CD14-positive monocyte (primary cell): ENCODE measurements around the gene PREP. TPM values are rescaled to one million over a fixed set of nuclear protein-coding genes. Genes with fewer than 3 reads are reported as not detected.
A peak's percentile ranks its signal among the peaks of the same experiment; 100 is the strongest.

Source experiments
- DNase-seq, 3 donors: peaks; one replicate each; pipeline ENCODE4 v3.0.0-alpha.2; 2011 to 2022
- H2AFZ ChIP-seq: 2 replicates; pipeline ENCODE4 v1.6.0; 2012; ENCODE audit warnings: mild to moderate bottlenecking, low read depth, low read length, inconsistent platforms; ENCODE audit not compliant: insufficient read depth, poor library complexity, severe bottlenecking
- H3K27ac ChIP-seq, 2 donors: 1 replicate in 1 of 2; 2 replicates in 1 of 2; pipeline ENCODE4 v1.5.1; 2012 to 2013; ENCODE audit warnings: low read length in 2 of 2, control low read depth in 1 of 2, inconsistent platforms in 1 of 2, low read depth in 1 of 2, mild to moderate bottlenecking in 1 of 2
- H3K27me3 ChIP-seq, 2 donors: one replicate each; pipeline versions ENCODE4 v1.6.0 to v1.6.1; 2011 to 2013; ENCODE audit warnings: low read length in 2 of 2; ENCODE audit not compliant: control insufficient read depth in 2 of 2, insufficient read depth in 2 of 2
- H3K36me3 ChIP-seq, 2 donors: replicated peaks in 1 of 2; 1 replicate in 1 of 2; 2 replicates in 1 of 2; pipeline versions ENCODE4 v1.5.1 to v1.6.1; 2012 to 2013; ENCODE audit warnings: low read length in 2 of 2, control low read depth in 1 of 2, inconsistent platforms in 1 of 2, mild to moderate bottlenecking in 1 of 2; ENCODE audit not compliant: insufficient read depth in 2 of 2, control insufficient read depth in 1 of 2
- H3K4me1 ChIP-seq, 2 donors: 1 replicate in 1 of 2; 2 replicates in 1 of 2; pipeline versions ENCODE4 v1.5.1 to v1.6.1; 2012 to 2013; ENCODE audit warnings: low read length in 2 of 2, control low read depth in 1 of 2, inconsistent platforms in 1 of 2, mild to moderate bottlenecking in 1 of 2, moderate library complexity in 1 of 2; ENCODE audit not compliant: insufficient read depth in 2 of 2, control insufficient read depth in 1 of 2
- H3K4me2 ChIP-seq: replicated peaks from 2 replicates; pipeline ENCODE3; 2012; ENCODE audit warnings: low read length, moderate library complexity, mild to moderate bottlenecking; ENCODE audit not compliant: poor library complexity, severe bottlenecking; ENCODE audit errors: extremely low read depth
- H3K4me3 ChIP-seq, 3 experiments: fragments of 200-600 bp in 1 of 3; sonication (generic) in 1 of 3; replicated peaks in 1 of 3; 1 replicate in 2 of 3; 2 replicates in 1 of 3; pipeline ENCODE4 v1.5.1; 2011 to 2013; ENCODE audit warnings: low read length in 3 of 3, mild to moderate bottlenecking in 3 of 3, control low read depth in 2 of 3, low read depth in 2 of 3, inconsistent platforms in 1 of 3, moderate library complexity in 1 of 3
- H3K79me2 ChIP-seq: 2 replicates; pipeline ENCODE4 v1.6.0; 2012; ENCODE audit warnings: mild to moderate bottlenecking, control low read depth, inconsistent platforms, low read length, moderate library complexity; ENCODE audit not compliant: insufficient read depth
- H3K9ac ChIP-seq: 2 replicates; pipeline ENCODE4 v1.6.0; 2017; ENCODE audit warnings: low read length, mild to moderate bottlenecking; ENCODE audit not compliant: insufficient read depth, poor library complexity, severe bottlenecking
- H3K9me3 ChIP-seq, 2 donors: replicated peaks in 1 of 2; 1 replicate in 1 of 2; 2 replicates in 1 of 2; pipeline versions ENCODE4 v1.5.1 to v1.6.1; 2012 to 2013; ENCODE audit warnings: low read length in 2 of 2, control low read depth in 1 of 2; ENCODE audit not compliant: control insufficient read depth in 1 of 2, insufficient read depth in 1 of 2
- H4K20me1 ChIP-seq: 2 replicates; pipeline ENCODE4 v1.6.0; 2012; ENCODE audit warnings: mild to moderate bottlenecking, low read length, control low read depth, moderate library complexity; ENCODE audit not compliant: insufficient read depth
- H3K27ac Mint-ChIP-seq, 7 donors: one replicate each; pipeline ENCODE4 v1.8.0; 2020; ENCODE audit warnings: mild to moderate bottlenecking in 7 of 7, mixed read lengths in 7 of 7, moderate library complexity in 6 of 7, inconsistent platforms in 2 of 7
- H3K27me3 Mint-ChIP-seq, 3 donors: one replicate each; pipeline ENCODE4 v1.8.0; 2021 to 2022; ENCODE audit warnings: low read depth in 3 of 3, mild to moderate bottlenecking in 3 of 3, mixed read lengths in 3 of 3, moderate library complexity in 3 of 3, inconsistent platforms in 1 of 3
- H3K36me3 Mint-ChIP-seq, 2 donors: one replicate each; pipeline ENCODE4 v1.8.0; 2020; ENCODE audit warnings: mixed read lengths in 2 of 2, inconsistent platforms in 1 of 2, mild to moderate bottlenecking in 1 of 2
- H3K4me1 Mint-ChIP-seq: one replicate; pipeline ENCODE4 v1.8.0; 2020; ENCODE audit warnings: mild to moderate bottlenecking, mixed read lengths
- H3K4me3 Mint-ChIP-seq, 2 donors: one replicate each; pipeline ENCODE4 v1.8.0; 2020; ENCODE audit warnings: mild to moderate bottlenecking in 2 of 2, mixed read lengths in 2 of 2, moderate library complexity in 1 of 2
- H3K9me3 Mint-ChIP-seq, 7 donors: one replicate each; pipeline ENCODE4 v1.8.0; 2020 to 2022; ENCODE audit warnings: mixed read lengths in 7 of 7, mild to moderate bottlenecking in 6 of 7, moderate library complexity in 6 of 7, inconsistent platforms in 2 of 7
- CTCF ChIP-seq: fragments of 200-600 bp; IDR thresholded peaks from one replicate; pipeline ENCODE4 v1.8.0; 2022; ENCODE audit warnings: antibody characterized with exemption, mild to moderate bottlenecking
- WGBS: methylation state at CpG from one replicate; pipeline ENCODE4 v1.1.5; 2013; ENCODE audit warnings: missing lambda C conversion rate; ENCODE audit not compliant: insufficient coverage; 5-methylcytosine and 5-hydroxymethylcytosine counted together
- intact Hi-C, 2 donors: fragments of 100-400 bp; cut with micrococcal nuclease; formaldehyde crosslinking; loops; one replicate each; pipeline versions ENCODE4 v1.15.0 to v1.15.1; 2023
- polyA plus RNA-seq, 3 donors: library from polyadenylated mRNA; depleted of rRNA in 1 of 3; unstranded in 2 of 3; stranded (reverse) in 1 of 3; fragments of 300-500 nt in 2 of 3; fragments of >200 nt in 1 of 3; fragmentation: Illumina TruSeq in 2 of 3; gene quantifications; 1 replicate in 2 of 3; 2 replicates in 1 of 3; pipeline ENCODE4 v1.2.3, GENCODE V29; 2012 to 2021

The PREP gene
- polyA plus RNA-seq, 3 donors, result 21.4 to 40.8 (median 30.7) TPM

- H3K27me3 Mint-ChIP-seq, result no peaks in the 10 kb centered on the region
- Histone ChIP-seq H3K4me2 (no peak overlapping the region), H3K4me3 (no peak overlapping the region), H3K4me1 (no peaks in the 10 kb centered on the region), H3K9me3 (no peaks in the 10 kb centered on the region), H3K27me3 (no peaks in the 10 kb centered on the region), H3K36me3 (peaks cover 82 to 100% of the 10 kb centered on the region in 2 donors), H3K9ac (no peak overlapping the region), H2AFZ (no peak overlapping the region), H4K20me1 (no peaks in the 10 kb centered on the region), H3K27ac (no peak overlapping the region), H3K79me2 (no peaks in the 10 kb centered on the region)
- intact Hi-C loops, result no loop called here
- H3K4me1 Mint-ChIP-seq, result no peaks in the 10 kb centered on the region
- no peak for TF ChIP-seq CTCF
- no peak overlapping the region for H3K27ac Mint-ChIP-seq
- H3K36me3 Mint-ChIP-seq, result peaks cover 82 to 84% of the 10 kb centered on the region in 2 donors
- WGBS, result 100% methylated on average over 3 of the region's 3 CpGs
- no peaks in the 10 kb centered on the region for H3K9me3 Mint-ChIP-seq
- no peak overlapping the region for H3K4me3 Mint-ChIP-seq
- DNase-seq, result no peak
Measured at GRCh38 chr6:105330364-105330763, 72.5 kb downstream of the PREP start.

GRCh38 chr6:105326833-105327770 lies 75.8 kb downstream of the PREP start:
- no peaks in the 10 kb centered on the region for H3K4me1 Mint-ChIP-seq
- no peak overlapping the region for H2AFZ ChIP-seq
- no peaks in the 10 kb centered on the region for H3K9me3 Mint-ChIP-seq
- no peaks in the 10 kb centered on the region for H3K9me3 ChIP-seq
- intact Hi-C loops, result no loop called here
- TF ChIP-seq CTCF, result no peak
- H3K79me2 ChIP-seq, result no peaks in the 10 kb centered on the region
- no peaks in the 10 kb centered on the region for H3K27me3 Mint-ChIP-seq
- WGBS, result 90% methylated on average over 3 of the region's 9 CpGs
- no peak overlapping the region for H3K27ac ChIP-seq
- no peak overlapping the region for H3K9ac ChIP-seq
- H3K27ac Mint-ChIP-seq, result peak overlapping the region in 1 of 7 donors; percentile 62
- peaks cover 83 to 89% of the 10 kb centered on the region in 2 donors for H3K36me3 Mint-ChIP-seq
- no peak overlapping the region for H3K4me2 ChIP-seq
- peaks cover 91 to 100% of the 10 kb centered on the region in 2 donors for H3K36me3 ChIP-seq
- DNase-seq, result no peak
- H4K20me1 ChIP-seq, result no peaks in the 10 kb centered on the region
- H3K4me1 ChIP-seq, result no peaks in the 10 kb centered on the region
- H3K4me3 Mint-ChIP-seq, result no peak overlapping the region
- no peak overlapping the region for H3K4me3 ChIP-seq
- no peaks in the 10 kb centered on the region for H3K27me3 ChIP-seq
